K562 (cell line): ENCODE results near the gene FAM32A. TPM values are rescaled to one million over a fixed set of nuclear protein-coding genes. Genes with fewer than 3 reads are reported as not detected.

Source experiments
- ATAC-seq: fragments of 200-7000 bp; cut with Tn5 transposase; 3 replicates; pipeline ENCODE4 v1.9.1; 2020; ENCODE audit warnings: moderate library complexity
- BruUV-seq: library from RNA; stranded (reverse); fragments of 400-500 nt; replicated peaks from 2 replicates; lab custom pipeline; 2021; lab: Mats Ljungman, UMichigan
- CTCF ChIA-PET: fragments of 300-600 bp; formaldehyde crosslinking; extraction: SDS; loops from one replicate; lab custom pipeline; 2021; ENCODE audit warnings: low intra/inter-chr PET ratio; lab: Yijun Ruan, JAX
- POLR2A ChIA-PET: fragments of 300-600, 350-650 bp; sonication (Branson Sonifier 250); formaldehyde crosslinking; extraction: SDS; loops from one replicate; lab custom pipeline; 2021; ENCODE audit warnings: antibody characterized with exemption, inconsistent platforms; lab: Yijun Ruan, JAX
- DNase-seq, 4 experiments: peaks; one replicate each; pipeline versions ENCODE4 v3.0.0 to v3.0.0-alpha.2; 2011 to 2018; ENCODE audit warnings: low spot score in 3 of 4, mixed read lengths in 3 of 4; ENCODE audit errors: extremely low read depth in 1 of 4
- FAIRE-seq: peaks from 2 replicates; lab custom pipeline; 2011; peaks lifted over from hg19 to GRCh38; lab: Jason Lieb, UNC
- H2AFZ ChIP-seq: 2 replicates; pipeline ENCODE4 v1.6.0; 2011; ENCODE audit warnings: low read depth, low read length, control low read depth, inconsistent platforms
- H3K27ac ChIP-seq: fragments of 200-600 bp; 3 replicates; pipeline ENCODE4 v1.8.0; 2011; ENCODE audit warnings: low read depth, mild to moderate bottlenecking, control low read depth, inconsistent platforms, low read length, moderate library complexity, mixed read lengths; ENCODE audit errors: extremely low read depth
- H3K27me3 ChIP-seq, 2 experiments: fragments of 300-600 bp in 1 of 2; 2 replicates in 1 of 2; 3 replicates in 1 of 2; pipeline versions ENCODE4 v1.6.0 to v1.8.0; 2011; ENCODE audit warnings: inconsistent platforms in 2 of 2, low read length in 2 of 2, mild to moderate bottlenecking in 1 of 2, mixed read lengths in 1 of 2, moderate library complexity in 1 of 2; ENCODE audit not compliant: control insufficient read depth in 2 of 2, insufficient read depth in 2 of 2
- H3K36me3 ChIP-seq: fragments of 300-600 bp; 3 replicates; pipeline ENCODE4 v1.8.0; 2011; ENCODE audit warnings: mild to moderate bottlenecking, low read length, inconsistent platforms; ENCODE audit not compliant: control insufficient read depth, insufficient read depth
- H3K4me1 ChIP-seq, 2 experiments: fragments of 200-600 bp in 1 of 2; replicated peaks in 1 of 2; 2 replicates in 1 of 2; 3 replicates in 1 of 2; pipeline versions ENCODE4 v1.5.1 to v1.8.0; 2011; ENCODE audit warnings: inconsistent platforms in 2 of 2, low read length in 2 of 2, mild to moderate bottlenecking in 1 of 2, mixed read lengths in 1 of 2, moderate library complexity in 1 of 2; ENCODE audit not compliant: control insufficient read depth in 2 of 2, insufficient read depth in 2 of 2
- H3K4me2 ChIP-seq: 2 replicates; pipeline ENCODE4 v1.6.1; 2011; ENCODE audit warnings: low read length, control low read depth, inconsistent platforms, mixed read lengths; ENCODE audit not compliant: insufficient read depth
- H3K4me3 ChIP-seq: fragments of 200-600 bp; sonication (generic), shearing (Covaris generic); 2 replicates; pipeline ENCODE4 v1.5.1; 2016; ENCODE audit warnings: control low read depth, inconsistent platforms
- H3K79me2 ChIP-seq: fragments of 200-600 bp; 3 replicates; pipeline ENCODE4 v1.8.0; 2011; ENCODE audit warnings: low read length, inconsistent platforms; ENCODE audit not compliant: control insufficient read depth, insufficient read depth
- H3K9ac ChIP-seq, 2 experiments: 2 replicates each; pipeline versions ENCODE4 v1.6.0 to v1.6.1; 2011; ENCODE audit warnings: low read depth in 2 of 2, low read length in 2 of 2, control low read depth in 1 of 2, inconsistent platforms in 1 of 2, mild to moderate bottlenecking in 1 of 2, mixed read lengths in 1 of 2; ENCODE audit not compliant: insufficient read depth in 1 of 2
- H3K9me1 ChIP-seq: one replicate; pipeline ENCODE4 v1.6.0; 2011; ENCODE audit warnings: inconsistent platforms, mild to moderate bottlenecking, low read length, moderate library complexity; ENCODE audit not compliant: control insufficient read depth, insufficient read depth
- H3K9me3 ChIP-seq: replicated peaks from 2 replicates; pipeline ENCODE4 v1.5.1; 2011; ENCODE audit warnings: low read depth, low read length, inconsistent platforms; ENCODE audit not compliant: control insufficient read depth, insufficient read depth
- H4K20me1 ChIP-seq: replicated peaks from 2 replicates; pipeline ENCODE4 v1.6.1; 2011; ENCODE audit warnings: low read length, inconsistent platforms, mixed read lengths; ENCODE audit not compliant: control insufficient read depth, insufficient read depth
- ARHGAP35 ChIP-seq: fragments of 450-650 bp; IDR thresholded peaks from 2 replicates; pipeline ENCODE4 v1.6.1; 2018; ENCODE audit not compliant: partially characterized antibody
- BCOR ChIP-seq: fragments of 450-650 bp; IDR thresholded peaks from 2 replicates; pipeline ENCODE4 v1.6.1; 2016
- CEBPG ChIP-seq, 3 experiments: fragments of 200-800 bp in 1 of 3; sonication (Bioruptor generic) in 1 of 3; sonication (generic) in 1 of 3; formaldehyde crosslinking in 1 of 3; IDR thresholded peaks in 2 of 3; conservative IDR thresholded peaks in 1 of 3; 2 replicates each; pipeline versions ENCODE4 v1.6.1 to v1.8.0; 2016 to 2022; ENCODE audit warnings: missing compliant biosample characterization in 2 of 3, missing genetic modification characterization in 2 of 3, mild to moderate bottlenecking in 1 of 3, missing genetic modification reagents in 1 of 3
- ETV6 ChIP-seq, 3 experiments: fragments of 150-350 bp in 1 of 3; sonication (generic) in 1 of 3; formaldehyde crosslinking in 1 of 3; IDR thresholded peaks; 2 replicates each; pipeline versions ENCODE4 v1.6.1 to v1.8.0; 2014 to 2022; ENCODE audit warnings: borderline replicate concordance in 2 of 3, low read depth in 2 of 3, antibody characterized with exemption in 1 of 3, low read length in 1 of 3, mild to moderate bottlenecking in 1 of 3, missing genetic modification reagents in 1 of 3
- HSF4 ChIP-seq: fragments of 250-450 bp; sonication (Bioruptor Pico); IDR thresholded peaks from 2 replicates; pipeline ENCODE4 v2.1.2; 2022; ENCODE audit warnings: mild to moderate bottlenecking, moderate library complexity, borderline replicate concordance
- IFI16 ChIP-seq: fragments of 250-450 bp; sonication (Bioruptor Pico); IDR thresholded peaks from 2 replicates; pipeline ENCODE4 v2.1.2; 2022; ENCODE audit warnings: mild to moderate bottlenecking, inconsistent platforms
- ILF3 ChIP-seq: fragments of 450-650 bp; IDR thresholded peaks from 2 replicates; pipeline ENCODE4 v1.6.1; 2018; ENCODE audit warnings: antibody characterized with exemption, mild to moderate bottlenecking, moderate library complexity, borderline replicate concordance
- MNT ChIP-seq, 2 experiments: fragments of 450-650 bp; conservative IDR thresholded peaks; 2 replicates each; pipeline ENCODE4 v1.6.1; 2017; ENCODE audit warnings: mild to moderate bottlenecking in 2 of 2, moderate library complexity in 2 of 2
- RBM25 ChIP-seq: fragments of 200-400 bp; formaldehyde crosslinking; IDR thresholded peaks from 2 replicates; pipeline ENCODE4 v1.6.1; 2018; ENCODE audit warnings: low read length, low read depth, moderate library complexity; ENCODE audit not compliant: severe bottlenecking
- SMAD2 ChIP-seq: fragments of 150-350 bp; IDR thresholded peaks from 2 replicates; pipeline ENCODE4 v1.6.1; 2014; ENCODE audit warnings: low read depth, mild to moderate bottlenecking, low read length
- SNRNP70 ChIP-seq: fragments of 200-400 bp; formaldehyde crosslinking; optimal IDR thresholded peaks from 2 replicates; pipeline ENCODE3; 2017; ENCODE audit warnings: low read depth, low read length
- ZBTB17 ChIP-seq: fragments of 450-650 bp; formaldehyde crosslinking; IDR thresholded peaks from 2 replicates; pipeline ENCODE4 v1.4.0; 2020; ENCODE audit warnings: mild to moderate bottlenecking
- ZBTB7A ChIP-seq: IDR thresholded peaks from 2 replicates; pipeline ENCODE4 v1.6.1; 2011; ENCODE audit warnings: low read depth, mild to moderate bottlenecking, low read length, moderate library complexity, borderline replicate concordance; ENCODE audit not compliant: control insufficient read depth
- ZNF184 ChIP-seq: sonication (generic); formaldehyde crosslinking; IDR thresholded peaks from 2 replicates; pipeline ENCODE4 v1.5.0; 2020; ENCODE audit warnings: missing genetic modification reagents
- ZNF24 ChIP-seq: fragments of 450-650 bp; IDR thresholded peaks from 2 replicates; pipeline ENCODE4 v1.6.1; 2016
- ZNF764 ChIP-seq: fragments of 250-450 bp; sonication (Bioruptor Pico); IDR thresholded peaks from 2 replicates; pipeline ENCODE4 v1.4.0; 2020; ENCODE audit warnings: low read depth, mild to moderate bottlenecking, moderate library complexity
- WGBS: fragments of 100-300 bp; shearing (Covaris generic); methylation state at CpG from one replicate; pipeline ENCODE4 v1.1.6; 2016; ENCODE audit warnings: low coverage, mixed read lengths; ENCODE audit not compliant: insufficient coverage; ENCODE audit errors: missing lambda C conversion rate; 5-methylcytosine and 5-hydroxymethylcytosine counted together
- in situ Hi-C: fragments of 300-500 bp; cut with MboI; formaldehyde crosslinking; loops from 4 replicates; pipeline ENCODE4 v1.15.0; 2018; ENCODE audit warnings: inconsistent platforms, mixed read lengths
- intact Hi-C: fragments of 100-400 bp; cut with micrococcal nuclease; formaldehyde crosslinking; loops from 2 replicates; pipeline ENCODE4 v1.14.2; 2022
- polyA plus RNA-seq, 8 experiments: library from polyadenylated mRNA; depleted of rRNA in 4 of 8; stranded (reverse) in 5 of 8; unstranded in 3 of 8; fragments of >200 nt; fragmentation: Nextera tagmentation in 2 of 8; fragmentation: Illumina TruSeq in 1 of 8; extraction: Ambion mirVana in 2 of 8; extraction: Trizol in 1 of 8; gene quantifications; 2 replicates each; pipeline versions ENCODE4 v1.2.1 to v1.2.3, GENCODE V29; 2011 to 2014; ENCODE audit warnings: inconsistent platforms in 1 of 8, missing spikeins in 1 of 8
- total RNA-seq, 7 experiments: library from RNA; depleted of rRNA in 6 of 7; stranded (reverse); fragments of >200 nt in 6 of 7; fragmentation: Illumina TruSeq in 2 of 7; extraction: Trizol in 2 of 7; gene quantifications; 2 replicates each; pipeline versions ENCODE4 v1.2.1 to v1.2.3, GENCODE V29; 2011 to 2021; ENCODE audit warnings: low replicate concordance in 1 of 7

Gene FAM32A
- total and polyA plus RNA-seq, 9 of the 15 experiments (the other 6 are each of a cell fraction or from before 2014, with no cell fraction given): 30.7 to 96.7 (median 73.7) TPM

- peak; percentile 55 to 79; a peak in 3 of 4 replicates for TF ChIP-seq MNT (conservative IDR thresholded peaks at IDR 0.05)
- no peak for TF ChIP-seq SNRNP70
- no peak for TF ChIP-seq ARHGAP35
- no peak for TF ChIP-seq ZBTB17 (CRISPR knock-in tag)
- no peak for TF ChIP-seq ETV6 (IDR thresholded peaks at IDR 0.05; ENCODE audit: borderline replicate concordance in 1 of 2, low read depth in 2 of 2, low read length in 1 of 2)
- TF ChIP-seq ETV6 (CRISPR knock-in tag; IDR thresholded peaks at IDR 0.05; ENCODE audit: borderline replicate concordance): no peak
- no peak for TF ChIP-seq HSF4 (CRISPR knock-in tag)
- TF ChIP-seq, all 486 proteins: peak for 81
These were observed at the start of gene FAM32A (continued) for GRCh38 chr19:16185123-16185767.

GRCh38 chr19:16135430-16136127 lies 49.6 kb upstream of the FAM32A start:
- Histone ChIP-seq H3K4me1 (no peaks in the 10 kb centered on the region; a peak in 1 of 5 replicates), H3K27me3 (no peaks in the 10 kb centered on the region), H3K9me1 (no peaks in the 10 kb centered on the region), H4K20me1 (peaks cover 4% of the 10 kb centered on the region; the same call in 1 of the 2 replicates), H3K36me3 (peaks cover 29% of the 10 kb centered on the region; the same call in 2 of the 3 replicates), H3K4me3 (no peak overlapping the region), H3K9me3 (no peaks in the 10 kb centered on the region), H3K27ac (no peak overlapping the region), H3K9ac (no peak overlapping the region; a peak in 1 of 4 replicates), H3K79me2 (no peaks in the 10 kb centered on the region), H2AFZ (no peak overlapping the region), H3K4me2 (no peak overlapping the region)
- TF ChIP-seq ZNF764 (CRISPR knock-in tag): no peak
- TF ChIP-seq RBM25: peak; percentile 70
- TF ChIP-seq CEBPG (CRISPR knock-in tag; IDR thresholded peaks at IDR 0.05): no peak
- no peak for TF ChIP-seq CEBPG (tag; conservative IDR thresholded peaks at IDR 0.05 in 1 of 2, IDR thresholded peaks at IDR 0.05 in 1 of 2)
- no peak for TF ChIP-seq ZBTB7A
- peak; percentile 71 for TF ChIP-seq ZNF24
- 0 out of 2 replicates have a peak, but pooled peaks have one; percentile 10 for TF ChIP-seq BCOR
- no peak for TF ChIP-seq IFI16 (CRISPR knock-in tag)
- no peak for TF ChIP-seq ZNF184 (CRISPR knock-in tag)
- TF ChIP-seq ILF3: no peak
- no peak for TF ChIP-seq SMAD2
- intact Hi-C loops: no loop called here
- CTCF ChIA-PET: no interaction called here
- POLR2A ChIA-PET: interaction anchor here (0.6 to 0.8 kb wide), 2 partner anchors 12 to 38 kb away, joined by 3 to 4 read pairs; no protein-coding TSS in a partner anchor
- in situ Hi-C loops: no loop called here
- no TSS peak for BruUV-seq
- FAIRE-seq: peak; percentile 49
- WGBS: 64% methylated on average over 3 of the region's 4 CpGs
- no peak for DNase-seq
- ATAC-seq: no peak; the same call in 2 of the 3 replicates
